ENCODE results near the gene POLA2.
"Not testable (repeated sequence)": the region's sequence is repeated elsewhere in the genome, so short reads cannot be mapped to it uniquely, and the experiment has no call there.

POLA2 gene

GRCh38 chr11:65330544-65330943 is 68.8 kb downstream of the POLA2 start:
- DNase-seq (ENCODE audit: low read depth): no peak

GRCh38 chr11:65332591-65332990 is 70.8 kb downstream of the POLA2 start:
- DNase-seq (ENCODE audit: low read depth): not testable (repeated sequence)

- DNase-seq (ENCODE audit: low read depth): no peak
Observed at GRCh38 chr11:65334696-65335295, 73.0 kb downstream of the POLA2 start.

GRCh38 chr11:65338676-65339075 is 76.9 kb downstream of the POLA2 start:
- no peak for DNase-seq (ENCODE audit: low read depth)

GRCh38 chr11:65340226-65340625 is 78.5 kb downstream of the POLA2 start:
- no peak for DNase-seq (ENCODE audit: low read depth)

- DNase-seq (ENCODE audit: low read depth): no peak
Observed at GRCh38 chr11:65341856-65342255, 80.1 kb downstream of the POLA2 start.

Measured in stimulated activated CD8-positive, alpha-beta memory T cell treated with anti-CD3 and anti-CD28 coated beads, Interleukin-15, amount 100 ng/mL, for 24 hours (primary cell).